GM21360 (cell line): ENCODE data around the gene IL36G.

ENCODE experiments used
- ATAC-seq: cut with Tn5 transposase; IDR thresholded peaks from one replicate; pipeline ENCODE4 v1.9.1; 2021; ENCODE audit warnings: mild to moderate bottlenecking, moderate library complexity; ENCODE audit not compliant: unreplicated experiment

Gene IL36G

DNA sequence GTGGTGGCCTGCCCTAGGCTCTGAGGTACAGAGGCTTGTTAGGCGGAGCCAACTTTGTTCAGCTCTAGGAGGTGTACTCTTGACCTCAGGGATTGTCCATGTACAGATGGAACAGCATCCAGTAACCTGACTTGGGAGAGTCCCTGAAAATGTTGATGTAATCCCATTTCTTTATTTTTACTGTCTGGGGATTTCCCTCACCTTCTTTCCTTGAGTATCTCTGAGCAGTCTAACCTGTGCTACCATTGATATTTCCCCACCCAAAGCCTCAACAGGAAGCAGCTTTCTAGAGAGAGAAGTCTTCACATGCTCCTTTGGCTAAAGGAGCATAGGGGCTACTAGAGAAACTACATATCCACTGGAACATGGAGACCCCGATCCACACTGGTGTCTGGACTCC, 37.8 kb downstream of the IL36G start:
- no peak for ATAC-seq

GRCh38 chr2:113018509-113018908, 40.7 kb downstream of the IL36G start:
- no peak for ATAC-seq

DNA sequence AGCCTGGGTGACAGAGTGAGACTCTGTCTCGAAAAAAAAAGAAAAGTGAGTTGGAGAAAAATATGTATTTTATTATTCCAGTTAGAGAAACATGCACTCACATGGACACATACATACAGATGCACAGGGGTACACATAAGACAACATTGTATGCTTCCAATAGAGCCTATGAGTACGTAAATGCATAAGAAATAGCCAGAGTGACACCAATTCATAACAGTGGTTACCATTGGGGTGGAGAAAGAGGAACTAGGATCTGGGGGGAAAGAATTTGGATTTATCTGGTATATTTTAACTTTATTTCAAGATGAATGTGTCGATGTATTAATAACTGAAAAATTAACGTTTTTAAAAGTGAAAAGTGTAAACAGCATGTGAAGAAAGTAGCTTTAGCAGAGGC, 43.5 kb downstream of the IL36G start:
- no peak for ATAC-seq

GRCh38 chr2:113024764-113025163, 47.0 kb downstream of the IL36G start:
- ATAC-seq: no peak

DNA sequence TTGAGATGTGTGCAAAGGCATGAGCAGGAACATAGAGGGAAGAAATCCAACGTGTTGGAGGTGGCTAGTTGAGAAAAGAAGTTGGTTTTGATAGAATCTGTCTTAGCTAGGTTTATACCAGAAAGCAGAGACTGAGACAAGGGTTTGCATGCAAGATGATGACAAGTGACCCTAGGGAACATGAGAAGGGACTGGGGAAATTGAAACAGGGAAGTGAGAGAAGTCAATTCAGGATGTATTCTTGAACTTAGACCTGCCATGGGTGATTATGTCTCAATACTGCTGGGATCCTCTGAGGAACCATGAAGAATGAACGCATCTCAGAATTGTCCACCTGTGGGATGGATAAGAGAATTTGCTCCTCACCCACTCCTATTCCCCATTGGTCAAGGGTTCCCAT, 47.9 kb downstream of the IL36G start:
- ATAC-seq: no peak

DNA sequence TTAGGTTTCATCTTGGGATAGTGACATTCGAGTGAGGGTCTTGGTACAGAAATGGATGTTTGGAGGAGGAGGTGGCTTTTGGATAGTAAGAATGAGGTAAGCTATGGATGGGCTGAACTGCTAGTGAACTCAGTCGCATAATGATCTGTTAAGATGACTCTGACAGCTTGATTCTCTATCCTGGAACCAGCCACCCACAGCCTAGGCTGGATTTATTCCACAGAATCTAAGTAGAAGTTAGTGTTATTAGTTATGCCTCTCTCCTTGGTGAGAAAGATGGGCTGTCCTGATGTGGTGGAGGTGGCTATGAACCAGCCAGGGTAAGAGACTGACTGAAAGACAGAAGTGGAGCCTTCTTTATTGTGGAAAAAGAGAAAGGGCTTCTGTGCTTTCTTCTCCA, 49.9 kb downstream of the IL36G start:
- ATAC-seq: no peak

DNA sequence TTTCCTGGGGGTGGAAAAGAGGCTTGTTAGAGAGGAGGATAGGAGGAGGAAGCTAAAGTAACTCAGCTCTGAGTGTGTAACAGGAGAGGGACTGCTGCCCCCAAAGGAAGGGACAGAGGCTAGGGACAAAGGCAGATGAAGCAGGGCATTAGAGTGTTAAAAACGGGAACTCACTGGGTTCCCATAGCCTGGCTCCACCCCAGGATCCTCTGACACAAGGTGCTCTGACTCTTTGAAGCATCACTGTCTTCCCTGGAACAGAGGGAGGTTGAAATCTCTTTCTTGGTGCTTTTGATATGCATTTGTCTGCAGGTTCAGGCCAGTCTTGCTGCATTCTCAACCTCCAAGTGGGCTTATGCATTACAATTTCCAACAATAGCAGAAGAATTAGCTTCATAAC, 50.3 kb downstream of the IL36G start:
- ATAC-seq: no peak

- ATAC-seq: no peak
Observed at GRCh38 chr2:113032737-113033136, 54.9 kb downstream of the IL36G start.

DNA sequence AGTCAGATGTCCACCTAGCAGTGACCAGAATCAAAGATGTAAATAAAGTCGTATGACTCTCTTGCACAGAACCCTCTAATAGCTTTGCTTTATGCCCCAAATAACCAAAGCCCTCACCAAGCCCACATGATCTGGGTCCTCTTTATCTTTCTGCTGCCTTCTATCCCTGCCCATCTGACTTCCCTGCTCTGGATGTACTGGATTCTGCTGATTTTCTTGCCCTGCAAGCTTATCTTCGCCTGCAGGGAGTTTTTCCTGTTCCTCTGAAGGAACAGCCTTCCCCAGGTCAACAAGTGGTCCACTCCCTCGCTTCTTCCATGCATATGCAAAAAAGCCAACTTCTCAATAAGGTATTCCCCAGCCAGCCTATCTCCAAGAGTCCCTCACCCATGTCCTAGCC, 56.2 kb downstream of the IL36G start:
- ATAC-seq: no peak
